Stimulated activated CD8-positive, alpha-beta memory T cell treated with anti-CD3 and anti-CD28 coated beads, Interleukin-15, amount 100 ng/mL, for 1 hour (primary cell): ENCODE data around the gene TSEN34.
"Not testable (repeated sequence)": the region's sequence is repeated elsewhere in the genome, so short reads cannot be mapped to it uniquely, and the experiment has no call there.

Experiments used
- DNase-seq: peaks from one replicate; pipeline ENCODE4 v3.0.0-alpha.2; 2020; ENCODE audit warnings: low read depth

TSEN34 gene

GRCh38 chr19:54209058-54209810 is 18.1 kb downstream of the TSEN34 start:
- DNase-seq = no peak

- no peak for DNase-seq
Measured at GRCh38 chr19:54209811-54210494, 18.8 kb downstream of the TSEN34 start.

- DNase-seq = no peak
Measured at GRCh38 chr19:54211235-54211634, 20.1 kb downstream of the TSEN34 start.

- DNase-seq = not testable (repeated sequence)
Measured at GRCh38 chr19:54214217-54214616, 23.1 kb downstream of the TSEN34 start.

GRCh38 chr19:54214734-54215133 is 23.6 kb downstream of the TSEN34 start:
- DNase-seq = not testable (repeated sequence)

GRCh38 chr19:54216869-54217268 is 25.8 kb downstream of the TSEN34 start:
- no peak for DNase-seq

GRCh38 chr19:54217517-54218247 is 26.6 kb downstream of the TSEN34 start:
- not testable (repeated sequence) for DNase-seq

GRCh38 chr19:54218259-54218658 is 27.2 kb downstream of the TSEN34 start:
- DNase-seq = no peak

- DNase-seq = no peak
Measured at GRCh38 chr19:54218960-54219661, 28.0 kb downstream of the TSEN34 start.

- DNase-seq = not testable (repeated sequence)
Measured at GRCh38 chr19:54219702-54220101, 28.6 kb downstream of the TSEN34 start.

- DNase-seq = not testable (repeated sequence)
Measured at GRCh38 chr19:54221947-54222346, 30.8 kb downstream of the TSEN34 start.

- not testable (repeated sequence) for DNase-seq
Measured at GRCh38 chr19:54222474-54223276, 31.6 kb downstream of the TSEN34 start, which contains the start of gene LILRB3. Gene LILRB3 (minus strand): TSS chr19:54223007. CDS start chr19:54222976, 31 bp downstream.

GRCh38 chr19:54223277-54223936 is 32.3 kb downstream of the TSEN34 start:
- DNase-seq = not testable (repeated sequence)

- DNase-seq = not testable (repeated sequence)
Measured at GRCh38 chr19:54223937-54224281, 32.8 kb downstream of the TSEN34 start.

- DNase-seq = not testable (repeated sequence)
Measured at GRCh38 chr19:54224619-54225018, 33.5 kb downstream of the TSEN34 start.

- DNase-seq = no peak
Measured at GRCh38 chr19:54229146-54229545, 38.0 kb downstream of the TSEN34 start.

- DNase-seq = no peak
Measured at GRCh38 chr19:54230031-54230430, 38.9 kb downstream of the TSEN34 start.

- DNase-seq = peak; percentile 85
Measured at GRCh38 chr19:54231077-54231931, 40.2 kb downstream of the TSEN34 start.

- DNase-seq = no peak
Measured at GRCh38 chr19:54233941-54234340, 42.8 kb downstream of the TSEN34 start.
